H9 (cell line): ENCODE results near the gene GPX2. TPM values are rescaled to one million over a fixed set of nuclear protein-coding genes. Genes with fewer than 3 reads are reported as not detected.

ENCODE experiments used
- DNase-seq: peaks from one replicate; pipeline ENCODE4 v3.0.0-alpha.2; 2017
- H2AFZ ChIP-seq: one replicate; pipeline ENCODE4 v1.6.1; 2013; ENCODE audit warnings: mild to moderate bottlenecking, low read length, control low read depth, moderate library complexity
- H2AK5ac ChIP-seq: 2 replicates; pipeline ENCODE4 v1.6.1; 2013; ENCODE audit warnings: low read length, control low read depth, mixed read lengths; ENCODE audit not compliant: insufficient read length
- H2BK120ac ChIP-seq: one replicate; pipeline ENCODE4 v1.6.1; 2013; ENCODE audit warnings: low read depth, mild to moderate bottlenecking, low read length, control low read depth, inconsistent platforms; ENCODE audit not compliant: poor library complexity, severe bottlenecking
- H2BK12ac ChIP-seq: 2 replicates; pipeline ENCODE4 v1.6.1; 2013; ENCODE audit warnings: low read length, control low read depth, mixed read lengths, low read depth; ENCODE audit not compliant: insufficient read length
- H2BK15ac ChIP-seq: 2 replicates; pipeline ENCODE4 v1.6.1; 2013; ENCODE audit warnings: low read depth, low read length, control low read depth
- H2BK20ac ChIP-seq: one replicate; pipeline ENCODE4 v1.6.1; 2013; ENCODE audit warnings: low read depth, mild to moderate bottlenecking, low read length, control low read depth, inconsistent platforms; ENCODE audit not compliant: poor library complexity, severe bottlenecking
- H2BK5ac ChIP-seq: 2 replicates; pipeline ENCODE4 v1.6.1; 2013; ENCODE audit warnings: low read length, control low read depth, mixed read lengths; ENCODE audit not compliant: insufficient read length
- H3K14ac ChIP-seq: 2 replicates; pipeline ENCODE4 v1.6.1; 2013; ENCODE audit warnings: low read length, control low read depth; ENCODE audit not compliant: insufficient read depth
- H3K18ac ChIP-seq: 2 replicates; pipeline ENCODE4 v1.6.1; 2013; ENCODE audit warnings: low read depth, mild to moderate bottlenecking, mixed read lengths, low read length, control low read depth; ENCODE audit not compliant: insufficient read length
- H3K23ac ChIP-seq: 2 replicates; pipeline ENCODE4 v1.6.1; 2013; ENCODE audit warnings: low read length, control low read depth, mixed read lengths, low read depth; ENCODE audit not compliant: insufficient read length
- H3K23me2 ChIP-seq: 2 replicates; pipeline ENCODE4 v1.6.1; 2013; ENCODE audit warnings: low read depth, mild to moderate bottlenecking, mixed read lengths, low read length, control low read depth; ENCODE audit not compliant: insufficient read length, poor library complexity, severe bottlenecking
- H3K27ac ChIP-seq: 2 replicates; pipeline ENCODE4 v1.5.1; 2013; ENCODE audit warnings: low read length, control low read depth, mixed read lengths, low read depth; ENCODE audit not compliant: insufficient read length
- H3K27me3 ChIP-seq: 2 replicates; pipeline ENCODE4 v1.6.1; 2013; ENCODE audit warnings: low read length, control low read depth, inconsistent platforms; ENCODE audit not compliant: insufficient read depth
- H3K4ac ChIP-seq: 2 replicates; pipeline ENCODE4 v1.6.1; 2013; ENCODE audit warnings: low read depth, mild to moderate bottlenecking, control low read depth, inconsistent platforms, low read length, moderate library complexity
- H3K4me1 ChIP-seq: 2 replicates; pipeline ENCODE4 v1.6.1; 2013; ENCODE audit warnings: low read length, control low read depth, inconsistent platforms; ENCODE audit not compliant: insufficient read depth
- H3K4me2 ChIP-seq: 2 replicates; pipeline ENCODE4 v1.6.1; 2013; ENCODE audit warnings: low read length, control low read depth, mixed read lengths; ENCODE audit not compliant: insufficient read length, insufficient read depth
- H3K56ac ChIP-seq: 2 replicates; pipeline ENCODE4 v1.6.1; 2013; ENCODE audit warnings: low read depth, mild to moderate bottlenecking, mixed read lengths, low read length, control low read depth; ENCODE audit not compliant: insufficient read length
- H3K79me1 ChIP-seq: 2 replicates; pipeline ENCODE4 v1.6.1; 2013; ENCODE audit warnings: low read depth, mild to moderate bottlenecking, moderate library complexity, low read length, control low read depth, inconsistent platforms; ENCODE audit not compliant: insufficient read depth, poor library complexity, severe bottlenecking
- H3K79me2 ChIP-seq: 2 replicates; pipeline ENCODE4 v1.6.1; 2013; ENCODE audit warnings: low read length, control low read depth, inconsistent platforms; ENCODE audit not compliant: insufficient read depth
- H3K9ac ChIP-seq: 2 replicates; pipeline ENCODE4 v1.6.1; 2013; ENCODE audit warnings: low read length, control low read depth, mixed read lengths; ENCODE audit not compliant: insufficient read length; ENCODE audit errors: extremely low read depth
- H3K9me3 ChIP-seq: one replicate; pipeline ENCODE4 v1.6.1; 2013; ENCODE audit warnings: low read depth, low read length, inconsistent platforms; ENCODE audit not compliant: control insufficient read depth
- H3T11ph ChIP-seq: one replicate; pipeline ENCODE4 v1.6.1; 2013; ENCODE audit warnings: mild to moderate bottlenecking, low read length, control low read depth, inconsistent platforms
- H4K20me1 ChIP-seq: one replicate; pipeline ENCODE4 v1.6.1; 2013; ENCODE audit not compliant: control insufficient read depth, insufficient read length, insufficient read depth
- H4K5ac ChIP-seq: 2 replicates; pipeline ENCODE4 v1.6.1; 2013; ENCODE audit warnings: low read depth, mild to moderate bottlenecking, mixed read lengths, low read length, control low read depth; ENCODE audit not compliant: insufficient read length
- H4K8ac ChIP-seq: replicated peaks from 2 replicates; pipeline ENCODE4 v1.6.1; 2013; ENCODE audit warnings: low read length, control low read depth, mixed read lengths, low read depth; ENCODE audit not compliant: insufficient read length
- H4K91ac ChIP-seq: 2 replicates; pipeline ENCODE4 v1.6.1; 2013; ENCODE audit warnings: low read depth, mild to moderate bottlenecking, moderate library complexity, mixed read lengths, low read length, control low read depth; ENCODE audit not compliant: insufficient read length
- H3K27ac Mint-ChIP-seq, 3 experiments: 2 replicates in 2 of 3; 3 replicates in 1 of 3; pipeline ENCODE4 v1.8.0; 2020 to 2021; ENCODE audit warnings: mixed read lengths in 3 of 3, mild to moderate bottlenecking in 1 of 3, moderate library complexity in 1 of 3
- H3K27me3 Mint-ChIP-seq: 2 replicates; pipeline ENCODE4 v1.8.0; 2021; ENCODE audit warnings: low read depth, mild to moderate bottlenecking, moderate library complexity, mixed read lengths
- H3K36me3 Mint-ChIP-seq, 3 experiments: 2 replicates in 2 of 3; 3 replicates in 1 of 3; pipeline ENCODE4 v1.8.0; 2020 to 2021; ENCODE audit warnings: low read depth in 3 of 3, mixed read lengths in 3 of 3; ENCODE audit not compliant: insufficient read depth in 1 of 3
- H3K4me1 Mint-ChIP-seq, 2 experiments: 2 replicates each; pipeline ENCODE4 v1.8.0; 2020; ENCODE audit warnings: mixed read lengths in 2 of 2
- H3K4me3 Mint-ChIP-seq, 2 experiments: 2 replicates in 1 of 2; 3 replicates in 1 of 2; pipeline ENCODE4 v1.8.0; 2020 to 2021; ENCODE audit warnings: mild to moderate bottlenecking in 2 of 2, mixed read lengths in 2 of 2, moderate library complexity in 1 of 2
- H3K9me3 Mint-ChIP-seq, 2 experiments: 2 replicates in 1 of 2; 3 replicates in 1 of 2; pipeline ENCODE4 v1.8.0; 2020; ENCODE audit warnings: mild to moderate bottlenecking in 2 of 2, mixed read lengths in 2 of 2, moderate library complexity in 1 of 2
- WGBS: extraction: QIAGEN DNeasy Blood & Tissue Kit; methylation state at CpG from one replicate; pipeline ENCODE4 v1.1.7; 2013; ENCODE audit warnings: missing lambda C conversion rate, low lambda C conversion rate, mixed read lengths; ENCODE audit not compliant: insufficient read length; ENCODE audit errors: extremely low coverage; 5-methylcytosine and 5-hydroxymethylcytosine counted together
- total RNA-seq: library from RNA; stranded (reverse); gene quantifications from 2 replicates; pipeline ENCODE4 v1.2.1, GENCODE V29; 2021
- TF ChIP-seq, protein P1 (sequence below): fragments of 200-600 bp; sonication (generic); conservative IDR thresholded peaks from 3 replicates; pipeline ENCODE4 v1.8.0; 2021; ENCODE audit warnings: antibody characterized with exemption, mild to moderate bottlenecking

Gene GPX2
- total RNA-seq, 1 experiment from 2014 or later = 0.79 TPM

DNA sequence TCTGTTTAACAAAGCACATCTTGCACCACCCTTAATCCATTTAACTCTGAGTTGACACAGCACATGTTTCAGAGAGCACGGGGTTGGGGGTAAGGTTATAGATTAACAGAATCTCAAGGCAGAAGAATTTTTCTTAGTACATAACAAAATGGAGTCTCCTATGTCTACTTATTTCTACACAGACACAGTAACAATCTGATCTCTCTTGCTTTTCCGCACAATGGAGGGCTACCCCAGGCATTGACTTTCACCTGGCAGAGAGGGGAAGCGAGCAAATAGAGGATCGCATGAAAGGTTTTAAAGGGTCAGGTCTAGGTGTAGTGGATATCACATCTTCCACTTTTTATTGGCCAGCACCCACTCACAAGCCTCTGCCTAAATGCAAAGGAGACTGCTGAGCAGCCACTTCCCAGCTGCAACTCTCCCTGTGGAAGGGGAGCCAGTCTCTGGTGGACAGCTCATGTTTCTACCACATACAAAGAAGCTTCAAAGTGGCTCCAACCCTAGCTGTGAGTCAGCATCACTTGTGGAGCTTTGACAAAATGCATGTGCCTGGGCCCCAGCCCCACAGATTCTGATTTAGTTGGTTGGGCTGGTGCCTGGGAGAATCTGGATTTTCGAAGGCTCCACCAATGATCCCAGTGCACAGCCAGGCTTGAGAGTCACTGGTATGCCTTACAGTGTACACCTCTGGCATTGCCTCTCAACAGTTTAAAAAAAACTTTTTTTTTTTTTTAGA is 37.0 kb upstream of the GPX2 start:
- peak overlapping the region; percentile 65; the same call in 1 of the 2 replicates for H3K14ac ChIP-seq
- no peaks in the 10 kb centered on the region; the same call in 1 of the 2 replicates for H3K79me2 ChIP-seq
- H3K27me3 ChIP-seq = no peaks in the 10 kb centered on the region
- no peak overlapping the region for H3K4me2 ChIP-seq
- no peak overlapping the region for H3K27ac ChIP-seq
- H2BK5ac ChIP-seq = no peak overlapping the region
- Mint-ChIP-seq H3K4me3 (no peak overlapping the region), H3K36me3 (0 out of 7 replicates have a peak, but pooled peaks cover 0 to 2% (median 0%) of the 10 kb centered on the region in 3 experiments), H3K27ac (peak overlapping the region in 2 of 3 experiments; percentile 65 to 90; a peak in 3 of 7 replicates), H3K4me1 (peaks cover 39 to 41% of the 10 kb centered on the region in 2 experiments), H3K27me3 (peaks cover 12% of the 10 kb centered on the region), H3K9me3 (no peaks in the 10 kb centered on the region)
- DNase-seq = no peak
- H3K23ac ChIP-seq = no peak overlapping the region
- no peak overlapping the region for H2AFZ ChIP-seq
- H3K23me2 ChIP-seq = peaks cover 3% of the 10 kb centered on the region
- no peak overlapping the region for H2BK20ac ChIP-seq
- no peak overlapping the region for H2BK120ac ChIP-seq
- H3K9me3 ChIP-seq = no peaks in the 10 kb centered on the region
- H4K5ac ChIP-seq = no peak overlapping the region
- TF ChIP-seq, protein P1, sequence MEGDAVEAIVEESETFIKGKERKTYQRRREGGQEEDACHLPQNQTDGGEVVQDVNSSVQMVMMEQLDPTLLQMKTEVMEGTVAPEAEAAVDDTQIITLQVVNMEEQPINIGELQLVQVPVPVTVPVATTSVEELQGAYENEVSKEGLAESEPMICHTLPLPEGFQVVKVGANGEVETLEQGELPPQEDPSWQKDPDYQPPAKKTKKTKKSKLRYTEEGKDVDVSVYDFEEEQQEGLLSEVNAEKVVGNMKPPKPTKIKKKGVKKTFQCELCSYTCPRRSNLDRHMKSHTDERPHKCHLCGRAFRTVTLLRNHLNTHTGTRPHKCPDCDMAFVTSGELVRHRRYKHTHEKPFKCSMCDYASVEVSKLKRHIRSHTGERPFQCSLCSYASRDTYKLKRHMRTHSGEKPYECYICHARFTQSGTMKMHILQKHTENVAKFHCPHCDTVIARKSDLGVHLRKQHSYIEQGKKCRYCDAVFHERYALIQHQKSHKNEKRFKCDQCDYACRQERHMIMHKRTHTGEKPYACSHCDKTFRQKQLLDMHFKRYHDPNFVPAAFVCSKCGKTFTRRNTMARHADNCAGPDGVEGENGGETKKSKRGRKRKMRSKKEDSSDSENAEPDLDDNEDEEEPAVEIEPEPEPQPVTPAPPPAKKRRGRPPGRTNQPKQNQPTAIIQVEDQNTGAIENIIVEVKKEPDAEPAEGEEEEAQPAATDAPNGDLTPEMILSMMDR = no peak
- H3T11ph ChIP-seq = no peak overlapping the region
- no peak overlapping the region for H4K91ac ChIP-seq
- H2BK12ac ChIP-seq = no peak overlapping the region
- no peak overlapping the region for H3K4ac ChIP-seq
- H3K4me1 ChIP-seq = peaks cover 8% of the 10 kb centered on the region; the same call in 1 of the 2 replicates
- no CpG with 5 or more reads among the region's 5 CpGs for WGBS
- H2AK5ac ChIP-seq = no peak overlapping the region
- H3K9ac ChIP-seq = no peak overlapping the region
- H4K20me1 ChIP-seq = no peaks in the 10 kb centered on the region
- no peak overlapping the region for H2BK15ac ChIP-seq
- H3K79me1 ChIP-seq = no peaks in the 10 kb centered on the region
- no peak overlapping the region for H4K8ac ChIP-seq
- peak overlapping the region; percentile 82 for H3K18ac ChIP-seq
- no peak overlapping the region for H3K56ac ChIP-seq
